COLO668 (cell line): ENCODE results near the gene IFNA16.
A peak's percentile ranks its signal among the peaks of the same experiment; 100 is the strongest.
"Not testable (repeated sequence)": the region's sequence is repeated elsewhere in the genome, so short reads cannot be mapped to it uniquely, and the experiment has no call there.

ENCODE experiments used
- DNase-seq: peaks from one replicate; lab custom pipeline; 2025; ENCODE audit not compliant: unreplicated experiment; lab: John Stamatoyannopoulos, UW

IFNA16 gene

DNA sequence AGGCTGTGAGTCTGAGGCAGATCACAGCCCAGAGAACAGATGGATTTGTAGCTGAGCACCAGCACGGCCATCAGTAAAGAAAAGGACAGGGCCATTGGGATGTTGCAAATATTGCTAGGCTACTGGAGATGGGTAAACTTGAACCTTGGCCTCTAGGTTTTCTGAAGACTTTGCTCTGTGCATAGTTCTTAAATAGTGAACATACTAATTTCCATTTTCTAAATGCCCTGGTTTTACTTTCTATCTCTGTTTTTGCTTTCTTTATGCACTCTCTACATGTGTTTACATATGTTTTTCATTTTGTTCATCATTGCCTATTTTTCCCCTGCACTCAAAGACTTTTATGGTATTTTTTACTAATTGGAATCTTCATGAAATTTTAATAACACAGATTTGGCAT lies at the start of gene IFNA16:
IFNA16 (minus strand) TSS at position 101 of the 400 bp plus-strand sequence; CDS start at position 95, 6 bp downstream.
- DNase-seq: not testable (repeated sequence)

DNA sequence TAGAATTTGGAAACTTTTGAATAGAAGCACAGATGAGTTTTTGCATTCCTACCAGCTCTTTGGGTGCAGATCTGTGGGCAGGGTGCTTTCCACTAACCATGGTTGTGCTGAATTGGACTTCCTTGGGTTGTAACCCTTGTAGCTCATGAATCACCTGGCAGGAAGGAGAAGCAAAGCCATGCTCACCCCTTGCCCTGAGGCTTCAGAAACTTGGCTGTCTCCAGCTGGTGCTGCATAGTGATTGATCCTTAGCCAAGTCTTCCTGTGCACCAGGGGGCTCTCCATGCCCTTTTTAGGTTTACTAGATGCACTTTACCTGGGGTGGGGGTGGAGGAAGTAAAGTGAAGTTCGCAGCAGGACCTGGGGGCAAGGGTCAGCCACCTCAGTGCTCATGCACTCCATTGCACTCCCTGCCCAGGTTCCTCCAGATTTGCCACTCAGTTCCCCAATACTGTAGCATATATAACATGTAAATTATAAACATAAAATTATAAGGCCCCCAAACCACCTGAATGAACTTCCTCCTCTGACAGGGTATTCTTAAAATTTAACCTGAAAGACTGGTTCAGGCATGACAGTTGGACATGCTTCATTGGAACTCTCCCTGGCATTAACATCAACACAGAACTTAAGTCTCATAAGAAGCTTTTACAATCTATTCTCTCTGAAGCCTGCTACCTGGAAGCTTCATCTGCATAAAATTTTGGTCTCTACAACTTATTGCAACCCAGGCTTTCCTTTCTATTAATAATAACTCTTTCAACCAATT lies 48.5 kb upstream of the IFNA16 start:
- DNase-seq: no peak

DNA sequence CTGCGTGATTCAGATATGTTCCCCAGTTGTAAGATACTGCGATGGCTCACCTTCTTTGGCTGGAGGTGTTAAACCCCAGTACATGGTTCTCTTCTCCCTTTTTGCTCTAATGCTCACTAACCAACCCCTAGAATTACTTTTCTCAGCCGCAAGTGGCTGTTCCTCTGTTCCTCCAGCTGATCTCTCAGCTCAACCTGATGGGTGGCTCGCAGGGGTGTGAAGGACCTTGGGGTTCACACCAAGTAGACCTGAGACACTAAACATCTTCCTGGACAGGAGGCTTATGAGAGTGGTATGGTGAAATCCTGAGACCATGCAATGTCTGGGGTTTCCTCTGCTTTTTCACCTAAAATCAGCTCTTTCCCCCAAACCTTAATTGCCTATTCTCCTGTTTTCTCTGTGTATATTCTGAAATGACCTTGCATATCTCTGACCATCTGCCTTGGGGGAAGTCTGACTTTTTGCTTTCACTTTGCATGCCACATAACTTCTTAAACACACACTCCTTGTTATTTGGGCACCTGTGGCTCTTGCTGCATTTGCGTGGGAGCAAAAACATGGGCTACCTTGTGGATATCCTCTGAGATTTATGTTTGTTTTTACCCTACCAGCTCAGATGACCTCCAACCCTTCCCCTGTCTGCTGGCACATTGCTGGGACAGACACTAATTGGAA lies 38.6 kb upstream of the IFNA16 start:
- no peak for DNase-seq

DNA sequence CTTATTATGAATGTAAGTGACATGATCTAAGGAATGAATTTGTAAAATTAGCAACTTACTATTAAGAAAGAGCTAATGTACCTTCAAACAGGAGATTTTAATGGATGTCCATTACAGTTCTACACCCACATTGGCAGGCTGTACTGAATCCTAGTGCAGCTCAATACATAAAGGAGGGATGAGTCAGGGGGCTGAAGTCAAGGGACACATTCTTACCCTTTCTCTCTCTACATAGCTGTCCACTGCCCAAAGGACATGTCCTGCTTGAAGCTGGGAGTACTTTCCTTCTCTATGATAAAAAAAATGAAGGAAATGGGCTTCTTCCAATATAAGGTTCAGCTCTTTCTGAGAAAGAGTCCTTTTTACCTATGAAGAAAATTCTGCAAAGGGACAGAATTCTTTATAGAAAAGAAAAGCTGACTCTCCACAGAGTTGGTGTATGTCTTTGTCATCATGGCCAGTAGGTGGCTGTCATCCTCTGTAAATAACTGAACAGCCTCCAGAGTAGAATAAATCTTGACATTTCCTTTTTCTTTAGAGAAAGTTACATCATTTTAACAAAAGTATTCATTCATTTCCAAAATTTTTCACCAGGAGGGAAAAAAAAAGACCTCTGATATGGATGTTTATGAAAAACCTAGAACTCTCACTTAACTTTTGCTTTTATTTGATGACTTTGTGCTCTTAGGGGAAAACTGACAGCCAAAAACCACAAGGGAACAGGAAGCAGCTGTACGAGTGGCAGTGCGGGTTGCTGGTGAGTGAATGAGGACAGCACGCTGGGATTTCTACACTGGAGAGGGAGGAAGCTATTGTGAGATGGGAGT lies 35.8 kb upstream of the IFNA16 start:
- peak; percentile 10 for DNase-seq

DNA sequence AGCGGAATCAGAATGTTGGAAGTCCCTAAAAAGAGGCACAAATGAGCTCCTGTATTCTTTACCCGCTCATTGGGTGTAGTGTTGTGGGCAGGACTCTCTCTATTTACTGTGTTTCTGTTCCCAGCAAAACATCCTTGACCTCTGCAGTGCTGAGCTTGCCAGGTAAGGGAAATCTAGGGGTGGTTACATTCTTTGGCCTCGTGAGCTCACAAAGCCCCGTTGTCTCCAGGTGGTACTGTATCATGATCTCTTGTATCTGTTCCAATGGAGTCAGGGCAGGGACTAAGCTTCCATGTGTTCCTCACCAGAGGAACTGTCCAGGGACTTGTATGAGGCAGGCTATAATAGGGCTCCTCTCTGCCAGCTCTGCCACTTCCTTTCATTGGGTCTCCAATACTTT lies 34.5 kb upstream of the IFNA16 start:
- DNase-seq: no peak

DNA sequence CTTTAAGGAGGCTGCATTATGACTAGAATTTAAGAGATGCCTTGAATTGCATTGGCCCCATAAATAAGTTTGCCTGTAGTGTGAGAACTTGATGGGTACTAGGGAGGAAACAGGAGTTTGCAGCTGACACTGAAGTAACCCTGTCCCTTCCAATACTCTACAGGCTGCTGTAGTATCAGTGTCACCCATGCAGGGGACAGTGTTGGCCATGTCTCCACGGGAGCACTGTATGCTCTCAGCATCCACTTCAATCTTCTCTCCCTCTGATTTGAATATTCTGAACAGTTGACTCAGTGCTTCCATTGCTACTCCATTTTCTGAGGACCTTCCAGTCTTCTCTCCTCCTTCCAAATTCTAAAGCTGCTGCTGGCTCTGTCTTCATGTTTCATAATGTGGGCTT lies 34.1 kb upstream of the IFNA16 start:
- DNase-seq: no peak

DNA sequence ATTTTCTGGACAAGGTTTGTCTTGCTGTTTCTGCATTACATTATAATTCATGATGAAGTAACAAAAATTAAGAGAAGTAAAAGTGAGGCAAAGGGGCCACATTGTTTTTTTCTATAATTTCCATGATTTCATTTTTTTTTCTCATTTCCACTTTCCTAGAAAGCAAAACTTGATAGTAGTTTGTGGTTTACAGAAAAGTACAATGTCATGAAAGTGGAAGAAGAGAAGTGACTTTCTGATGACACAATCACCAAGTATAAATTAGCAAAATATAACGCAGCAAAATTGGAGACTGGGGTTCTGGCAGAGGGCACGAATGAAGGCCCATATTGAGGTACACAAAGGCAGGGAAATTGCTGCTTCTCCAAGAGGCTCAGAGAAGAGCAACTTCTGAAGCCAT lies 27.7 kb upstream of the IFNA16 start:
- DNase-seq: no peak

DNA sequence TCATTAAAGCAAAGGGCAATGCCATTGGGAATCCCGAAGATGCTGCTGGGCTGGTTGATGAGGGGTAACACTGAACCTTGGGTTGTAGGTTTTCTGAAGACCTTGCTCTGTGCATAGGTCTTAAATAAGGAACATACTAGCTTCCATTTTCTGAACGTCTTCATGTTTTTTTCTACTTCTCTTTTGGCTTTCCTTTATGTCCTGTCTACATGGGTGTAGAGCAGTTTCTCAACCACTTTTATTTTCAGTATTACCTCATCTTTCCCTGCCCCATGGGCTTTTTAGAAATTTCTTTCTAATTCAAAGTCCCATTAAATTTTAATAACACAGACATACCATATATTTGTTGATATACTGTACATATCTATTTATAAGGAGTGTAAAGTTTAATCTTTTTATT lies 22.8 kb upstream of the IFNA16 start, which contains the start of gene IFNA14:
IFNA14 (minus strand) TSS at position 95 of the 400 bp plus-strand sequence; CDS start at position 25, 70 bp downstream.
- no peak for DNase-seq

DNA sequence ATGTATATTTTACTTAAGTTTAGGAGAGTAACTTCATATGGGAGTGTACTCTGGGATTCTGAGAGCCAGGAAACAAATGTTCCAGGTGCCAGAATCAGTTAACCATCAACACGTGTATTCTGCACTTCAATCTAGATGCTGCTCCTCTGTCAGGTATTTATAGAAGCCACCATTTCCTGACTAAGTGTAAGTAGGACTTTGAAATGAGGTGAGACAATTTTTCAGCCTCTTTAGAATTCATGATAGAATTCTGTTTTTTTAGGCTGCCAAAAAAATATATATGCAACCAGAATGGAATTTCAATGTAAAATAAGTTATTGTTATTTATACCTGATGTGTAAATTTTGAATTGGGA lies 19.2 kb upstream of the IFNA16 start:
- DNase-seq: not testable (repeated sequence)

DNA sequence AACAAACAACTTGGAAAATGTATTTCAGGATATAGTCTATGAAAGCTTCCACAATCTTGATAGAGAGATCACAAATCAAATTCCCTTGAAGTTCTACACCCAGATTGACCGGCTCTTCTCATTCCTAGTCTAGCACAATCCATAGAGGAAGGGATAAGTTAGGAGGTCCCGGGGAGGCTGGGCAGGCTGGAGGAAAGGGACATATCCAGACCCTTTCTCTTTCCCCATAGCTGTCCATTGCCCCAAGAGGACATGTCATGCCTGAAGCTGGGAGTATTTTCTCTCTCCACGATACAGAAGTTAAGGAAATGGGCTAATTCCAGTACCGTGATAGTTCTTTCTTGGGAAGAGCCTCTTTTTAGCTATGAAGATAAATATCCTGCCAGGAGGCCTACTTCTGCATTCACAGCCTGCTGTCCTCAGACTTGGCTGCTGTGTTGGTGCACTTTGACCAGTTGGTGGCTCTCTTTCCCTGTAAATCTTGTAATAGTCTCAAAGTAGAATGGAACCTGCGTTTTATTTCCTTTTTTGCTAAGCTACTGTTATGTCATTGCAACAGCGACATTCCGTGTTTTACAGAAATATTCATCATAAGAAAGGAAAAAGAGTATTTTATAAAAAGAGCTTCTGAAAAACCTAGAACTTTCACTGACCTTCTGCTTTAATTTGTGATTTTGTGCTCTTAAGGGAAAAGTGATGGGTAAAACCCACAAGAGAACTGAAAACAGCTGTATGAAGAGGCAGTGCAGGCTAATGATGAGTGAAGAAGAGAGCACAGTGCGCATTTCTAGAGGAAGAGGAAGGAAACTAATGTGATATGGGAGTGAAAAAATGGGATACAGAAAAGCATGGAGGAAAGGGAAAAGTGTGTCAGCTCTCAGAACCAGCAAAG lies 18.6 kb upstream of the IFNA16 start:
- not testable (repeated sequence) for DNase-seq

DNA sequence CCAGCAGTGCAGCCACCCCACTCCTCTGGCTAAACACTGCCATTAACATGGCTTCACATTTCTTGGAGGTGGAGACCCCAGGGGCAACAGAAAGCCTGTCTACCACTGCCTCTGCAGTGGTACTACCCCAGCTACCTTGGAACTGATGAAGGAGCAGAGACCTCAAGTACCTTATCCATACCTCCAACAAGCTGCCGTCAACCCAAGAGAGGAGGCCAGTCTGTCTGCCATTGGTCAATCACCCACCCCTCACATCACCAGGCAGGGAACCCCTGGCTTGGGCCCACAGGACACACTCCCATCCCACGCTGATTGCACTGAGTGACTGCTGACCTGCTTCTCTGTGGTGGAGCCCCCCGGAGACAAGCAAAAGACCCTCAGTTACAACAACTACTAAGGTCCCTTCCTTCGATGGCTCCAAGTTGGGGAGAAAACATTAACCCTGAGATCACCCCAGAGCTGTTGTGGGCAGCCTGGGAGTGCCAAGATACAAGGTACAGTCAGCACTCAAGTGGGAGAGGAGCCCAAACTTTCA lies 17.1 kb upstream of the IFNA16 start:
- no peak for DNase-seq

DNA sequence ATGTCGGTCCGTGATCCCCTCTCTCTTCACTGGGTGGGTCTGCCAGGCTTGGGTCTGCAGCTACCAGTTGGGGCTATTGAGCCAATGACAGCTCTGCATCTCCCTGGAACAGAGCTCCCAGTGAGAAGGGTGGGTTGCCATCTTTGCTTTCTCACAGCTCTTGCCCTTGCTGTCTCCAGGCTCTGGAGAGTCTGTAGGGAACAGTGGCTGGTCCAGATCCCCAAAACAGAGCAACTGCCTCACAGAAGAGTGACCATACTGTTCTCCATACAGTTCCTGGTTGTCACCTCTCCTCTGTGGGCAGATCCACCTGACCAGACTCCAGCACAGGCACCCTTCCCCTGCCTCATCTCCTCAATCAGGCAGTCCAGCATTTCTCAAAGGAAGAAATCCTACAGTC lies 16.1 kb upstream of the IFNA16 start:
- DNase-seq: no peak

DNA sequence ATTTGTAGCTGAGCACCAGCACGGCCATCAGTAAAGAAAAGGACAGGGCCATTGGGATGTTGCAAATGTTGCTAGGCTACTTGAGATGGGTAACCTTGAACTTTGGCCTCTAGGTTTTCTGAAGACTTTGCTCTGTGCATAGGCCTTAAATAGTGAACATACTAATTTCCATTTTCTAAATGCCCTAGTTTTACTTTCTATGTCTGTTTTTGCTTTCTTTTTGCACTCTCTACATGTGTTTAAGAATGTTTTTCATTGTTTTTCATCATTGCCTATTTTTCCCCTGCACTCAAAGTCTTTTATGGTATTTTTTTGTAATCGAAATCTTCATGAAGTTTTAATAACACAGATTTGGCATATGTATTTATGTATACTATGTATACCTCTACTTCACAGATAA lies 11.0 kb upstream of the IFNA16 start, which contains the start of gene IFNA17:
IFNA17 (minus strand) TSS at position 101 of the 400 bp plus-strand sequence; CDS start at position 52, 49 bp downstream.
- no peak for DNase-seq

DNA sequence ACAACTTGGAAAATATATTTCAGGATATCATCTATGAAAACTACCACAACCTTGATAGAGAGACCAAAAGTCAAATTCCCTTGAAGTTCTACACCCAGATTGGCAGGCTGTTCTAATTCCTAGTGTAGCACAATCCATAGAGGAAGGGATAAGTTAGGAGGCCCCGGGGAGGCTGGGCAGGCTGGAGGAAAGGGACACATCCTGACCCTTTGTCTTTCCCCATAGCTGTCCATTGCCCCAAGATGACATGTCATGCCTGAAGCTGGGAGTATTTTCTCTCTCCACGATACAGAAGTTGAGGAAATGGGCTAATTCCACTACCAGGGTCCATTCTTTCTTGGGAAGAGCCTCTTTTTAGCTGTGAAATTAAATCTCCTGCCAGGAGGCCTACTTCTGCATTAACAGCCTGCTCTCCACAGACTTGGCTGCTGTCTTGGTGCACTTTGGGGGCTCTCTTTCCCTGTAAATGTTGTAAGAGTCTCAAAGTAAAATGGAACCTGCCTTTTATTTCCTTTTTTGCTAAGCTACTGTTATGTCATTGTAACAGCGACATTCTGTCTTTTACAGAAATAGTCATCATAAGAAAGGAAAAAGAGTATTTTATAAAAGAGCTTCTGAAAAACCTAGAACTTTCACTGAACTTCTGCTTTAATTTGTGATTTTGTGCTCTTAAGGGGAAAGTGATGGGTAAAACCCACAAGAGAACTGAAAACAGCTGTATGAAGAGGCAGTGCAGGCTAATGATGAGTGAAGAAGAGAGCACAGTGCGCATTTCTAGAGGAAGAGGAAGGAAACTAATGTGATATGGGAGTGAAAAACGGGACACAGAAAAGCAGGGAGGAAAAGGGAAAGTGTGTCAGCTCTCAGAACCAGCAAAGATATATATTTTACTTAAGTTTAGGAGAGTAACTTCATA lies 3.4 kb downstream of the IFNA16 start:
- not testable (repeated sequence) for DNase-seq

DNA sequence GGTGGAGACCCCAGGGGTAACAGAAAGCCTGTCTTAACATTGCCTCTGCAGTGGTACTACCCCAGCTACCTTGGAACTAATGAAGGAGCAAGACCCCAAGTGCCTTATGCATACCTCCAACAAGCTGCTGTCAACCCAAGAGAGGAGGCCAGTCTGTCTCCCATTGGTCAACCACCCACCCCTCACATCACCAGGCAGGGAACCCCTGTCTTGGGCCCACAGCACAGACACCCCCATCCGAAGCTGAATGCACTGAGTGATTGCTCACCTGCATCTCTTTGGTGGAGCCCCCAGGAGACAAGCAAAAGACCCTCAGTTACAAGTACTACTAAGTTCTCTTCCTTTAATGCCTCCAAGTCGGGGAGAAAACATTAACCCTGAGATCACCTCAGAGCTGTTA lies 5.0 kb downstream of the IFNA16 start:
- DNase-seq: not testable (repeated sequence)

DNA sequence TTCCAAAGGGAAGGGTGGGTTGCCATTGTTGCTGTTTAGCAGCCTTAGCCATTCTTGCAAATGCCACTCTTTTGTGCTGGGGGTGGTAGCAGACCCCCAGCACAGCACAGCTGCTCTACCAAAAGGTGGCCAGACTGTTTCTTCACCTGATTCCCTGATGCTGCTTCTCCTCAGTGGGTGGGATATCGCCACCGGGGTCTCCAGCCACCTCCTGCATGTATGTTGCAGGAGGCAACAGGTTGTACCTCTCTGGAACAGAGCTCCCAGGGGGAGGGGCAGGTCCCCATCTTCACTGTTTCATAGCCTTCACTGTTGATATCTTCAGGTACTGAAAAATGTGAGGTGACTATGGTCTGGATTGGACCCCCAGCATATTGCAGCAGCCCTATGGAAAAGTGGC lies 6.3 kb downstream of the IFNA16 start:
- not testable (repeated sequence) for DNase-seq

DNA sequence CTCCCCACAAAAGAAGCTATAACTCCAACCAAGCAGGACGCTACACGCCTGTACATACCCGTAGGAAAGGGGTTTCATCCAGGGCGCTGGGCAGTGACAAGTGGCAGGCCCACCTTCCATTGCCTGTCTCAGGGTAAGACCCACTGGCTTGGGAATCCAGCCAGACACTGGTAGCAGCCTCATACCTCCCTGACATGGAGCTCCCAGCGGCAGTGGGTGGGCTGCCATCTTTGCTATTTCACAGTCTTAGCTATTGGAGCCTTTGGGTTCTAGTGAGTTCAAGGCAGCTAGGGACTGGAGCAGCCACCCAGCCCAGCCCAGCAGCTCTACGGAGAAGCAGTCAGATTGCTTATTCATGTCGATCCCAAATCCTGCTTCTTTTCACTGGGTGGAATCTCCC lies 6.8 kb downstream of the IFNA16 start:
- no peak for DNase-seq

DNA sequence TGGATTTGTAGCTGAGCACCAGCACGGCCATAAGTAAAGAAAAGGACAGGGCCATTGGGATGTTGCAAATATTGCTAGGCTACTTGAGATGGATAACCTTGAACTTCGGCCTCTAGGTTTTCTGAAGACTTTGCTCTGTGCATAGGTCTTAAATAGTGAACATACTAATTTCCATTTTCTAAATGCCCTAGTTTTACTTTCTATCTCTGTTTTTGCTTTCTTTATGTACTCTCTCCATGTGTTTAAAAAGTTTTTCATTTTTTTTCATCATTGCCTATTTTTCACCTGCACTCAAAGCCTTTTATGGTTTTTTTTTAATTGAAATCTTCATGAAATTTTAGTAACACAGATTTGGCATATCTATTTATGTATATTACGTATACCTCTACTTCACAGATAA lies 10.1 kb downstream of the IFNA16 start, which contains the start of gene IFNA10:
IFNA10 (minus strand) TSS at position 101 of the 400 bp plus-strand sequence; CDS start at position 55, 46 bp downstream.
- not testable (repeated sequence) for DNase-seq

DNA sequence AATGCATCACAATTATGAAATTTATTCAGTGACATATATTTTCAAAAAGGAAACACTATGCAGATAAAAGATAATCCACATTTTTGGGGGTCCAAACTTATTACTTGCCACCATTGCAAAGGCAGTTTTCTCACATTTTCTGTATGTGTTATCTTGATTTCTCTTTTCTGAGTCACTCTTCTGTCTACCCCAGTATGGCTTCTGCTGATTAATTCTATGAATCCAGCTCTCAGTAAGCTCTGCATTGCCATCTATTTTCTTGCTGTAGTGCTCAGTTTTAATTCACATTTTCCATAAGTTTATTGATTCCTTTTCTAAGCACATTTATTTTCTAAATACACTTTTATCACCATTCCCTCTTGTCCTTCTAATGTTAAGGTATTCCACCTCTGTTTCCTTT lies 11.9 kb downstream of the IFNA16 start:
- DNase-seq: no peak
